Measurements from ENCODE around the gene TIMM17A.
"Not testable (repeated sequence)": the region's sequence is repeated elsewhere in the genome, so short reads cannot be mapped to it uniquely, and the experiment has no call there.

The TIMM17A gene

GRCh38 chr1:201955009-201955728 is at the start of gene TIMM17A:
Gene TIMM17A (plus strand): TSS chr1:201955503. CDS start chr1:201955527, 24 bp downstream.
- DNase-seq: peak; percentile 99

- DNase-seq: no peak
Observed at GRCh38 chr1:201906336-201906735, 49.0 kb upstream of the TIMM17A start.

DNA sequence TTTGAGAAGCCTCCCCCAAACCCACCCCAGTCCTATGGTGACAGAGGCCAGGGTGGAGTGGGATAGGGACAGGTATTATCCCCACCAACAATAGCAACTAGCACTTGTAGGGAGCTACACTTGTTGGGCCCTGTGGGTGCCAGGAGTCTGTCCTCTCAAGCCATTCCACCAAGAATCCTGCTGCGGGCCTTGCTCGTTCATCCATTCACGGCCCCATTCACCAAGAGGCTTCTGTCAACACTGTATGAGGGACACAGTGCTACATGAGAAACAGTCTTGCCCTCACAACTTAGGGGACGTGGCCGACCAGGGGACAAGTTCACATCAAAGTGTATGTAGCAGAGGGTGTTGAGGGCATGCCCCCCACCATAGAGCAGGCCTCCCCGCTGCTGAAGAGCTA is 47.7 kb upstream of the TIMM17A start:
- no peak for DNase-seq

DNA sequence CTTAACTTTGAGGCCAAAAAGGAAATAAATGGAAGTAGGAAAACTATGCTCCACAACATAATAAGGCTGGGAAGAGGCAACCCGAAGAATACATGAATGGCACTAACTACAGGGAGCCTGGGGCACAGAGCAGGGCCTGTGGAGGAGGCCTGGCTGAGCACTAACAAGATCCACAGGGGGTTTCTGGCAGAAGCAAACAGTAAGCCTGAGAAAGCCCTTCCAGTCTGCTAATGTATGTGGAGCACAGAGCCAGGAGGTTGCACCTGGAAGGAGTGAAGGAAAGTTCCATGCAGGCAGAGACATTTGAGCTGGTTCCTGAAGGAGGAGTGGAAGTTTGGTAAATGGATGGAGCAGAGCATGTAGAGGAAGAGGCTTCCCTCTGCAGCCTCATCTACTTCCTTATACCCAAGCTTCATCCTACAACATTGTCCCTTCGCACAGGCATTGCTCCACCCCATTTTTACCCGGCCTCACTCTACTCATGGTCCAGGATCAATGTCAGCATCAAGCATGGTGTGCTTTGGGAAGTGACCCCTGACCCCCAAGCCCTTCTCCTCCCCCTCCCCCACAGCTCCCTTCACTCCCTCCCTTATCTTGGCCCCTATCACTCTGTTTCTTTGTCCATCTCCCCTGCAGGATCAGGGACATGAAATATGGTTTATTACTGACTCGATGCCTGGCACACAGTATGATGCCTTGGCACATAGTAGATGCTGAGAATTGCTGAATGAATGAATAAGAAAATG is 43.3 kb upstream of the TIMM17A start:
- DNase-seq: no peak

DNA sequence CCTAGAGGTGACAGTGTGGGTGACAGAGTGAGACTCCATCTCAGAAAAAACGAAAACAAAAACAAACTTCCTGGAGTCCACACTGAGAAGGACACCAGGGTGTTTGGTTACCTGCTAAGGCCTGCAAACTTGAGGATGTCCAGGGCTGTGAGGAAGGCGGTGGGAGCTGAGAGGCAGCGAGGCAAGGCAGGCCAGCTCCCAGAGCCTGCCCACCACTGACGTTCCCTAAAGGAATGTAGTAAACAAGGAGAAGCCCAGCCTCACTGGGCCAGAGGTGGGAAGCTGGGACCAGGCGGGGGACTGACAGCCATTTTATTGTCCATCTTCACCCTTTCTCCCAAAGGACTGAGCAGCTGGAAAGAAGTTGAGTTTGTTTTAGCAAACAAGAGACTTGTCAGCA is 42.5 kb upstream of the TIMM17A start:
- no peak for DNase-seq

DNA sequence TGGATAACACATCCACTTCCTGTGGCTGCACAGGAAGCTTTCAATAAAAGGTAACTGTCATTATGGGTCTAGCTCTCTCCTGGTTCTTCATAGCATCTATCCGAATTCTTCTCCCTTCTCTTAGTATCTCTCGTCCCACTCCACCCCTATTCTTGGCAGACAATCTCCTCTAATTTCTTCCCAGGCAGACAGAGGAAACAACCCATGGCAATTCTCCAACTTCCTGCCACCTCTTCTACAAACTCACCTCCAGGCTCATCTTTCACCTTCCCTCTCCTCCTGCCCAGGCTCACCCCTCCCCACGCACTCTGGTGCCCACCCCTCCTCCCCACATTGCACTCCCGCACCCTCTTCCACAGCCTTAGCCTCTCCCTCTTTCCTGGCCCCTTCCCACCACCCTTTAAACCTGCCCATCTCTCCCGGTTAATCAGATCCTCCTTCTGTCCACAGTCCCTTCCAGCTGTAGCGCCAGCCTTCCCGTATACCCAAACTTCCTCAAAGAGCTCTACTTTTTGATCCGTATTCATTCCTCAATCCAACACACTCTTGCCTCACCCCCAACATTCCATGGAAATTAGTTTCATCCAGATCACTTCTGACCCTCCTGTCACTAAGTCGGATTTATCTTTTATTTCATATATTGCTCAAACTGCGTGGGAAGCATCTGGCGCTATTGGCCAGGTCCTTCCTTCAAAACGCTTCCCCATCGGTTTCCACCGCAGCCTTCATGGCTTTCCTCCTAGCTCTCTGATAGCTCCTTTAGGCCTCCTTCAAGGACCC is 40.7 kb upstream of the TIMM17A start:
- no peak for DNase-seq

DNA sequence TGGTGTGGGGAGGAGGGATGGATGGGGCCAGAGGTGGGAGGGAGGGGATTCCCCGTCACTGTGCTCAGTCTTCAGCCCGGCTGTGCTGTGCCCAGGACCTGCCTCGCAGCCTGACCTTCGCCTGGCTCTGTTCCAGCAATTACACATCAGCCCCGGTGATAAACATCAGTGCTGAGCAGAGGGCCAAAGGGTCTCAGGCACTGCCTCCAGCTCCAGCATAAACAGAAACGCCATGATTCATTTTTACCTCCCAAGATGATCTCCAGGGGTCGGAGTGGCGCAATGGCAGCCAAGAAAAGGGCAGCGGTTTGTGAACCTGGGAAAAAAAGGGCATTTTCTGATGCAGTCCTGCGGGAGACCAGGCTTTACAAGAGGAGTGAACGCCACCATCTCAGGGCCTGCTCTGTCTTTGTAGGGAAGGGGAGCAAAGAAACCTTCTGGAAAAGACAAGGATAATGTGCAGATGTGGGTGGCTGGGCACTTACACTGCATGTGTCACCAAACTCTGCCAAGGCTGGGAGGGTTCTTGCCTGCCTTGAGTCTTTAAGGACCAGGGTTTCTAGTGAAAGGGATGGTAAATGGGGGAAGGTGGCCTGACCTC is 38.6 kb upstream of the TIMM17A start:
- DNase-seq: peak; percentile 69

DNA sequence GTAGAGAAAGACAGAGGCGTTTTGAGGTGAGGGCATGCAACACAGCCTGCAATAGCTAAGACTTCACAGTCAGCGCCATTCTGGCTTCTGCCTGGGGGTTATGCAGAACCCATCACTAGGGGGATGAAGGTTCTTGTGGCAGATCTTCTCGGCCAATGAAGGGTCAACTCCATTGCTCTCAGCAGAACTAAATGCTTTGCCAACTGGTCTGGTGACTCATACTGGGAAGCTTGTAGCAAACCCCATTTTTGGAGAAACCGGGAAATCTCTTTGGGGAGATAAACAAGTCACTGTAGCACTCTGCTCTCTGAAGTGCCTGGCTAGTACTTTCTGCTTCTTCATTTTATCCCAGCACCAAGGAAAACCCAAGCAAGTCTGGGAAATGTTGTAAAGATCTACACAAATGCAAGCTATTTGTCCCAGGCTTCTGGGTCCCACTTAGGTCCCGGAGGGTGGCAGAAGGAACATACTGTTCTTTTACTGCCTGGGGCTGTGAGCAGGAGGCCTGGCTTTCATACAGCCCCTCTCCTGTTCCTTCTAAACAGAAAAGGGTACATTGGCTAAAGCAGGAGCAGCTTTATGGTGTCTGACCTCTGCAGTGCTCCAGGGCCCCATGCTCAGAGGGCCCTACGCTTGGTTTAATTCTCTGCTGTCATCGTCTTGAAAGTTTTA is 37.8 kb upstream of the TIMM17A start:
- peak; percentile 78 for DNase-seq

GRCh38 chr1:201918343-201918742 is 37.0 kb upstream of the TIMM17A start:
- no peak for DNase-seq

- no peak for DNase-seq
Observed at GRCh38 chr1:201921952-201922558, 33.2 kb upstream of the TIMM17A start.

- no peak for DNase-seq
Observed at GRCh38 chr1:201925301-201925567, 30.1 kb upstream of the TIMM17A start.

GRCh38 chr1:201925981-201926645 is 29.2 kb upstream of the TIMM17A start:
- DNase-seq: no peak

- no peak for DNase-seq
Observed at GRCh38 chr1:201928266-201928665, 27.0 kb upstream of the TIMM17A start.

DNA sequence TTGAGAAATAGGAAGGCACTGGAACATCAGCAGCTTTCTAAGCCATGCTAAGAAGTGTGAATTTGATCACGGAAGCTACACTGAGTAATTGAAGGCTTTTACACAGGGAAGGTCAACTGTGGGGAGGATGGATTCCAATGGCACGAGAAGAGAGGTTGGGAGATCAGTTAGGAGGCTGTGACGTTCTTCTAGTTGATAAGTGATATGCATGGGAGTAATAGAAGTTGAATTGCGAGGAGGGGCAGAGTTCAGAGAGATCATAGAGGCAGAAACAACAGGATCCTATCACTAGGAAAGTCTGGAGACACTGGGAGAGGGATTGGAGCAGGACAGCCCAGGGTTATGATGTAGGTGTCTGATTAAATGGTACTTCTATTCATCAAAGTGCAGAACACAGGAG is 25.2 kb upstream of the TIMM17A start:
- DNase-seq: peak; percentile 9

GRCh38 chr1:201930803-201931202 is 24.5 kb upstream of the TIMM17A start:
- no peak for DNase-seq

GRCh38 chr1:201933840-201934430 is 21.4 kb upstream of the TIMM17A start:
- DNase-seq: no peak

DNA sequence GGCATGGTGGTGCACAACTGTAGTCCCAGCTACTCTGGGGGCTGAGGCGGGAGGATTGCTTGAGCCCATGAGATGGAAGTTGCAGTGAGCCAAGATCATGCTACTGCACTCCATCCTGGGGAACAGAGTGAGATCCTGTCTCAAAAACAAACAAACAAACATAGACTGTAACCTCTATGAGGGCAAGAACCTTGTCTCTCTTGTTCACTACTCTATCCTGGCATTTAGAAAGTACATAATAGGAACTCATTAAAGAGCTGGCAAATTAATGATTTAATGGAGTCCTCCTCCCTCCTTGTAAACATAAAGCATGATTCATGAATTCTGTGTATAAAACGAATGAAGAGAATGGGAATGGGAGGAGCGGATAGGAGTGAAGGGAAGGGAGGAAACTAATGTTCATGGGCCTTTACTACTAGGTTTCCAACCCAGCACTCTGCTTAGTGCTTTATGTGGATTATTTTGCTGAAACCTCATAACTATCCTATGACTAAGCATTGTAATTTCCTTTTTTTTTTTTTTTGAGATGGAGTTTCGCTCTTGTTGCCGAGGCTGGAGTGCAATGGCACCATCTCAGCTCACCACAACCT is 17.6 kb upstream of the TIMM17A start:
- peak; percentile 72 for DNase-seq

DNA sequence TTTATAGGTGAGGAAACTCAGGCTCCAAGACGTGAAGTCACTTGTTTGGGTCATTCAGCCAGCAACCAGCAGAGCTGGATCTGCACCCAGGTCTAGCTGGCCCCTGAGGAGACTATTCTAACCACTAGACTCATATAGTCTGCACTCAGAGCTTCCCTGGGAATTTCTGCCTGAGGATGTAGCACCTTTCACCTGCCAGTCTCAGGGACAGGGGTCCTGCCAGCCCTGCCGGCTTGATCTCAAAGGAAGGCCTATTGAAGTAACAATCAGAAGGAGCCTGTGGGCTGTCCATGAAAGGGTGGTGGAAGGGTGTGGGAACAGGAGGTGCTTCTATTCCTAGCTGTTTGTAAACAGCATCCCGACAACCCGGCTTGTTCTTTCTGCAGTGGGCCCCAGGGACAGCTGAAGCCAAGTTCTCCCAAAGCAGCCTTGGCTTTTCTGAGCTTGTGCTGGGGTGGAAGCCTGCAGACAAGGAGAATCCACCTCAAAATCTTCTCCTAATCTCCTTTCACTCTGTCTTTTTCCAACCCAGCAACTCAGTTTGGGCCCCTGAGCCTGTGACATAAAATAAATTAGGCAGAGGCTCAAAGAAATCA is 16.8 kb upstream of the TIMM17A start:
- DNase-seq: no peak

DNA sequence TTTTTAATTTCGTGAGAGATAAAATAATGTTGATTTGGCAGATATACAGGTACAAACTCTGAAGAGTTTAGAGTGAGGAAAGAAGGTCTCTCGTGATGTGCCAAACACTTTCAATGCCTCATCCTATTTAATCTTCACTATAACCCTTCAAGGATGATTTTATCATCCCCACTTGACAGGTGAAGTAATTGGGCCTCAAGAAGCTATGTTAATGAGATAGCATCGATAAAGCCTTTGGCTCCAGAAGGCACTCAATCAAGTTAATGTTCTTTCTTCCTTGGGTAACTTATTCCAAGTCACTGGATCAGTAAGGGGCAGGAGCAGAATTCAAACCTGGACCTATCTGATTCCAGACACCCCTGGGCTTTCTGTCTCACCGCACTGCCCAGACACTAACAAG is 16.2 kb upstream of the TIMM17A start:
- DNase-seq: no peak

DNA sequence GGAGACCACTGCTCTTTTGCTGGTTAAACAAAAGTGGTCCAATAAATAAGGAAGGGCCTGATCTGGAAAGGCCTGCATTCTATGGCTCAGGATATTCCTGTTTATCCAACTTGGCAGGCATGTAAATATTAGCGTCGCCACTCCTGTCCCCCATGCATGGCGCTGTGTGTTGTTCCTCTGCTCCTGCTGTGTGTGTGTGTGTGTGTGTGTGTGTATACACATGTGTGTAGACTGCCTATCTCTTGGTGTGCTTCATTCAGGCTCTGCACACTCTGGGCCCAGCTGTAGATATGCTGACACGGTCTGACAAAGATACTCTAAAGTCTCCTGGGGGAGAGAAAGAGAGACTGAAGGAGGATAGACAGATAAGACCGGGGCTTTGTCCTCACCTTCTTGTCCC is 15.7 kb upstream of the TIMM17A start:
- DNase-seq: no peak

GRCh38 chr1:201940316-201940715 is 15.0 kb upstream of the TIMM17A start:
- not testable (repeated sequence) for DNase-seq

Measured in NCI-H226 (cell line).